Ovary (tissue), 10 donors: ENCODE data around the gene CTSG. TPM values are rescaled to one million over a fixed set of nuclear protein-coding genes. Genes with fewer than 3 reads are reported as not detected.

Source experiments
- DNase-seq, 5 donors: peaks; one replicate each; pipeline ENCODE4 v3.0.0-alpha.2; 2019 to 2020
- H3K27ac ChIP-seq, 2 donors: fragments of 200-600 bp; one replicate each; pipeline versions ENCODE4 v1.5.1 to v1.8.0; 2019 to 2022
- H3K27me3 ChIP-seq: fragments of 200-600 bp; one replicate; pipeline ENCODE4 v1.8.0; 2022
- H3K36me3 ChIP-seq: fragments of 200-600 bp; sonication (generic); one replicate; pipeline ENCODE4 v1.5.1; 2019
- H3K4me1 ChIP-seq: one replicate; pipeline ENCODE4 v1.8.1; 2013; ENCODE audit warnings: mild to moderate bottlenecking, moderate library complexity; ENCODE audit not compliant: insufficient read depth
- H3K4me3 ChIP-seq: fragments of 200-600 bp; sonication (generic); one replicate; pipeline ENCODE4 v1.5.1; 2017
- H3K9me3 ChIP-seq, 2 donors: fragments of 200-600 bp in 1 of 2; sonication (generic) in 1 of 2; one replicate each; pipeline versions ENCODE4 v1.5.1 to v1.8.1; 2013 to 2019; ENCODE audit warnings: mild to moderate bottlenecking in 1 of 2, moderate library complexity in 1 of 2
- CTCF ChIP-seq, 3 donors: fragments of 450-650 bp in 2 of 3; fragments of 200-600 bp in 1 of 3; IDR thresholded peaks; one replicate each; pipeline versions ENCODE4 v1.5.1 to v1.8.0; 2016 to 2022; ENCODE audit warnings: antibody characterized with exemption in 3 of 3, mild to moderate bottlenecking in 1 of 3
- EP300 ChIP-seq: sonication (generic); formaldehyde crosslinking; IDR thresholded peaks from one replicate; pipeline ENCODE4 v1.6.1; 2017; ENCODE audit warnings: antibody characterized with exemption
- POLR2A ChIP-seq: fragments of 450-650 bp; IDR thresholded peaks from one replicate; pipeline ENCODE4 v1.6.1; 2017; ENCODE audit warnings: antibody characterized with exemption, mild to moderate bottlenecking, moderate library complexity
- WGBS, 3 donors: extraction: QIAGEN DNeasy Blood & Tissue Kit in 1 of 3; methylation state at CpG; one replicate each; pipeline versions ENCODE4 v1.1.5 to v1.1.7; 2013 to 2017; 5-methylcytosine and 5-hydroxymethylcytosine counted together
- intact Hi-C, 4 donors: fragments of 100-400 bp; cut with DNase I; formaldehyde crosslinking; loops; one replicate each; pipeline versions ENCODE4 v1.11.0 to v1.15.1; 2022 to 2023
- long read RNA-seq, 3 donors: library from polyadenylated mRNA in 2 of 3; unstranded in 2 of 3; transcript quantifications; one replicate each; pipeline ENCODE4 v2.0.0 and lab custom pipeline, GENCODE V29; 2021 to 2026
- polyA plus RNA-seq, 2 donors: library from polyadenylated mRNA; stranded (reverse); fragments of 200-250 nt in 1 of 2; fragments of 350-450 nt in 1 of 2; fragmentation: Illumina TruSeq in 1 of 2; extraction: RNeasy Lipid Tissue Mini Kit (QIAGEN cat#74804) in 1 of 2; gene quantifications; one replicate each; pipeline ENCODE4 v1.2.3, GENCODE V29; 2013 to 2014
- total RNA-seq, 7 donors: library from RNA; depleted of rRNA in 2 of 7; stranded (reverse); fragments of >200 nt in 2 of 7; fragmentation: NEBNext Ultra II Directional in 3 of 7; extraction: Animal tissue kit (Norgen Biotek cat#: 25700) in 3 of 7; gene quantifications; one replicate each; pipeline versions ENCODE4 v1.1.0 to v1.2.4, GENCODE V29; 2016 to 2023
- donor health status: DM: no; HTN: no; CAD: no; lungs with moderate emphysema.
- donor health status: DM: no; HTN: no; CAD: no.
- donor health status: Bipolar disorder and iron deficiency.
- donor health status: DM: yes; HTN: yes; CAD: no.
- donor health status: DM: no; HTN: no; CAD: no.
- donor health status: DM: yes; HTN: yes; CAD: no.

The CTSG gene
- total RNA-seq (1 to 10 TPM in 3 of 7 donors, under 1 TPM in 1, not detected in 3; 0.34 to 1.4 (median 1.2) TPM), polyA plus RNA-seq (1 to 10 TPM; 2.0 to 7.5 TPM)
- long read RNA-seq, donor 1 = 0 reads
- long read RNA-seq, donor 2 = 0 reads
- long read RNA-seq, donor 3, partial matches to known transcripts = 0 of 1 reads
- long read RNA-seq, donor 3, other reads (novel, unspliced or antisense) = 0 of 1 reads

- Histone ChIP-seq H3K27ac (no peak within 1 kb of the TSS), H3K36me3 (no peaks in the 10 kb centered on the region), H3K27me3 (no peaks in the 10 kb centered on the region), H3K4me3 (no peak within 1 kb of the TSS), H3K9me3 (peaks cover 0 to 10% of the 10 kb centered on the region in 2 donors), H3K4me1 (no peaks in the 10 kb centered on the region)
- WGBS, 3 donors = 71 to 79% (median 76%) methylated on average over 3 of the region's 3 CpGs
- DNase-seq = no peak
- intact Hi-C loops = no loop called here
- no peak for TF ChIP-seq EP300
- TF ChIP-seq CTCF (IDR thresholded peaks at IDR 0.05) = no peak
- TF ChIP-seq POLR2A = no peak
These were observed at the start of gene CTSG for GRCh38 chr14:24576182-24576581. Gene CTSG, minus strand, starts transcription at chr14:24576250. Its CDS starts 27 bp downstream, at chr14:24576223.

- 87 to 93% (median 88%) methylated on average over 2 of the region's 2 CpGs for WGBS, 3 donors
- no peak overlapping the region for H3K27ac ChIP-seq
These were observed 37.7 kb upstream of the CTSG start for GRCh38 chr14:24613747-24614146.

GRCh38 chr14:24613241-24613640 lies 37.2 kb upstream of the CTSG start:
- H3K27me3 ChIP-seq = no peaks in the 10 kb centered on the region
- no peak overlapping the region for H3K4me3 ChIP-seq
- H3K4me1 ChIP-seq = no peaks in the 10 kb centered on the region
- no peak for TF ChIP-seq POLR2A
- no peak for TF ChIP-seq CTCF (IDR thresholded peaks at IDR 0.05)
- 34 to 61% (median 54%) methylated on average over 1 of the region's 1 CpG for WGBS, 3 donors
- intact Hi-C loops = no loop called here
- H3K27ac ChIP-seq = no peak overlapping the region
- DNase-seq = no peak
- no peaks in the 10 kb centered on the region for H3K9me3 ChIP-seq
- no peaks in the 10 kb centered on the region for H3K36me3 ChIP-seq

More at GRCh38 chr14:24613747-24614146, 37.7 kb upstream of the CTSG start:
- DNase-seq = no peak
- no peaks in the 10 kb centered on the region for H3K4me1 ChIP-seq
- H3K4me3 ChIP-seq = no peak overlapping the region
- intact Hi-C loops = no loop called here
- no peaks in the 10 kb centered on the region for H3K9me3 ChIP-seq
- TF ChIP-seq EP300 = no peak
- no peak for TF ChIP-seq CTCF (IDR thresholded peaks at IDR 0.05)
- no peak for TF ChIP-seq POLR2A
- H3K36me3 ChIP-seq = no peaks in the 10 kb centered on the region
- H3K27me3 ChIP-seq = no peaks in the 10 kb centered on the region

GRCh38 chr14:24612196-24612595 lies 36.1 kb upstream of the CTSG start:
- Histone ChIP-seq H3K9me3 (no peaks in the 10 kb centered on the region), H3K27me3 (no peaks in the 10 kb centered on the region), H3K36me3 (no peaks in the 10 kb centered on the region), H3K27ac (no peak overlapping the region), H3K4me1 (no peaks in the 10 kb centered on the region), H3K4me3 (no peak overlapping the region)
- no peak for DNase-seq
- intact Hi-C loops = no loop called here
- TF ChIP-seq CTCF (IDR thresholded peaks at IDR 0.05) = no peak
- TF ChIP-seq EP300 = no peak
- TF ChIP-seq POLR2A = no peak
